Endothelial cell of umbilical vein (primary cell): Measurements from ENCODE around the gene F3. TPM values are rescaled to one million over a fixed set of nuclear protein-coding genes. Genes with fewer than 3 reads are reported as not detected.

Source experiments
- BruUV-seq: library from RNA; stranded (reverse); fragments of 400-500 nt; replicated peaks from 2 replicates; lab custom pipeline; 2021; lab: Mats Ljungman, UMichigan
- CTCF ChIA-PET: fragments of 300-600, 350-600 bp; sonication (Branson Sonifier 250); formaldehyde crosslinking; loops from one replicate; lab custom pipeline; 2021; ENCODE audit warnings: antibody characterized with exemption, inconsistent platforms; lab: Charles Lee
- POLR2A ChIA-PET: fragments of 300-600, 350-600 bp; sonication (Branson Sonifier 250); formaldehyde crosslinking; loops from one replicate; lab custom pipeline; 2021; ENCODE audit warnings: antibody characterized with exemption, inconsistent platforms; lab: Charles Lee
- DNase-seq: peaks from one replicate; pipeline ENCODE4 v3.0.0-alpha.2; 2011; ENCODE audit warnings: low read depth, low spot score
- FAIRE-seq: peaks from 2 replicates; lab custom pipeline; 2011; peaks lifted over from hg19 to GRCh38; lab: Jason Lieb, UNC
- H2AFZ ChIP-seq: 2 replicates; pipeline ENCODE4 v1.6.0; 2012; ENCODE audit warnings: low read depth, low read length, control low read depth, inconsistent platforms
- H3K27ac ChIP-seq: 2 replicates; pipeline ENCODE4 v1.5.1; 2011; ENCODE audit warnings: low read depth, mild to moderate bottlenecking, control low read depth, low read length, moderate library complexity; ENCODE audit not compliant: insufficient read depth
- H3K27me3 ChIP-seq, 2 experiments: 2 replicates each; pipeline versions ENCODE4 v1.6.0 to v1.6.1; 2011; ENCODE audit warnings: low read length in 2 of 2, mixed read lengths in 1 of 2; ENCODE audit not compliant: control insufficient read depth in 2 of 2, insufficient read depth in 2 of 2
- H3K36me3 ChIP-seq, 2 experiments: 2 replicates in 1 of 2; 3 replicates in 1 of 2; pipeline ENCODE4 v1.5.1; 2011; ENCODE audit warnings: low read length in 2 of 2, mild to moderate bottlenecking in 1 of 2, moderate library complexity in 1 of 2; ENCODE audit not compliant: control insufficient read depth in 2 of 2, insufficient read depth in 2 of 2; ENCODE audit errors: extremely low read depth in 1 of 2
- H3K4me1 ChIP-seq: 3 replicates; pipeline ENCODE4 v1.5.1; 2011; ENCODE audit warnings: mild to moderate bottlenecking, low read length; ENCODE audit not compliant: control insufficient read depth, insufficient read depth; ENCODE audit errors: extremely low read depth
- H3K4me2 ChIP-seq: 2 replicates; pipeline ENCODE4 v1.6.1; 2011; ENCODE audit warnings: low read length, control low read depth, mixed read lengths; ENCODE audit not compliant: insufficient read depth
- H3K4me3 ChIP-seq, 3 experiments: fragments of 200-600 bp in 1 of 3; sonication (generic), shearing (Covaris generic) in 1 of 3; replicated peaks in 1 of 3; 2 replicates each; pipeline ENCODE4 v1.5.1; 2011 to 2016; ENCODE audit warnings: control low read depth in 3 of 3, low read length in 3 of 3, mild to moderate bottlenecking in 2 of 3, inconsistent platforms in 1 of 3, low read depth in 1 of 3, moderate library complexity in 1 of 3; ENCODE audit not compliant: insufficient read depth in 1 of 3
- H3K79me2 ChIP-seq: 2 replicates; pipeline ENCODE4 v1.6.0; 2012; ENCODE audit warnings: low read length, inconsistent platforms; ENCODE audit not compliant: control insufficient read depth, insufficient read depth
- H3K9ac ChIP-seq: replicated peaks from 2 replicates; pipeline ENCODE3; 2011; ENCODE audit warnings: low read length, control low read depth; ENCODE audit not compliant: insufficient read depth; ENCODE audit errors: extremely low read depth
- H3K9me1 ChIP-seq: replicated peaks from 3 replicates; pipeline ENCODE4 v1.6.0; 2011; ENCODE audit warnings: mild to moderate bottlenecking, low read length; ENCODE audit not compliant: control insufficient read depth, insufficient read depth; ENCODE audit errors: extremely low read depth
- H3K9me3 ChIP-seq: replicated peaks from 2 replicates; pipeline ENCODE4 v1.5.1; 2012; ENCODE audit warnings: low read length, inconsistent platforms; ENCODE audit not compliant: control insufficient read depth, insufficient read depth
- H4K20me1 ChIP-seq: replicated peaks from 2 replicates; pipeline ENCODE3; 2011; ENCODE audit warnings: mild to moderate bottlenecking, low read length; ENCODE audit not compliant: control insufficient read depth, insufficient read depth; ENCODE audit errors: extremely low read depth
- CTCF ChIP-seq, 2 donors: IDR thresholded peaks; 1 replicate in 1 of 2; 2 replicates in 1 of 2; pipeline ENCODE4 v1.5.1; 2011; ENCODE audit warnings: low read length in 2 of 2, mild to moderate bottlenecking in 2 of 2, moderate library complexity in 2 of 2, control low read depth in 1 of 2, inconsistent platforms in 1 of 2, low read depth in 1 of 2; ENCODE audit not compliant: insufficient read depth in 1 of 2; ENCODE audit errors: extremely low read depth in 1 of 2
- EZH2 ChIP-seq: IDR thresholded peaks from 2 replicates; pipeline ENCODE4 v1.6.1; 2012; ENCODE audit warnings: borderline replicate concordance, low read depth, mild to moderate bottlenecking, moderate library complexity, low read length, inconsistent platforms; ENCODE audit not compliant: severe bottlenecking
- FOS ChIP-seq: IDR thresholded peaks from 2 replicates; pipeline ENCODE4 v1.6.1; 2011; ENCODE audit warnings: mild to moderate bottlenecking, low read length, moderate library complexity, borderline replicate concordance; ENCODE audit not compliant: insufficient read depth
- GATA2 ChIP-seq: IDR thresholded peaks from 2 replicates; pipeline ENCODE4 v1.7.0; 2011; ENCODE audit warnings: low read depth, mild to moderate bottlenecking, moderate library complexity, mixed read lengths, low read length; ENCODE audit not compliant: insufficient read length, insufficient read depth
- JUN ChIP-seq: IDR thresholded peaks from 2 replicates; pipeline ENCODE4 v1.6.1; 2011; ENCODE audit warnings: borderline replicate concordance, low read depth; ENCODE audit not compliant: insufficient read length, insufficient read depth
- MAX ChIP-seq: IDR thresholded peaks from 2 replicates; pipeline ENCODE4 v1.6.1; 2011; ENCODE audit not compliant: insufficient read depth, insufficient read length
- MYC ChIP-seq: IDR thresholded peaks from one replicate; pipeline ENCODE4 v1.6.1; 2011; ENCODE audit warnings: mild to moderate bottlenecking, low read depth, low read length
- POLR2A ChIP-seq: IDR thresholded peaks from 2 replicates; pipeline ENCODE4 v1.6.1; 2012; ENCODE audit warnings: low read depth, mild to moderate bottlenecking, control low read depth, low read length
- POLR2AphosphoS5 ChIP-seq: IDR thresholded peaks from 2 replicates; pipeline ENCODE4 v1.6.1; 2012; ENCODE audit warnings: low read depth, mild to moderate bottlenecking, control low read depth, low read length, moderate library complexity; ENCODE audit not compliant: insufficient read depth
- dilution Hi-C: fragments of 300-500 bp; cut with MboI; formaldehyde crosslinking; loops from one replicate; pipeline ENCODE4 v1.15.0; 2019; ENCODE audit warnings: low sequenced_read_pairs; ENCODE audit not compliant: extremely low pct_ligation_motif_present
- intact Hi-C: fragments of 100-400 bp; cut with micrococcal nuclease; formaldehyde crosslinking; loops from one replicate; pipeline ENCODE4 v1.10.0; 2022
- polyA plus RNA-seq, 4 experiments: library from polyadenylated mRNA; depleted of rRNA in 3 of 4; stranded (reverse) in 3 of 4; unstranded in 1 of 4; fragments of >200 nt; gene quantifications; 2 replicates each; pipeline versions ENCODE4 v1.2.1 to v1.2.3, GENCODE V29; 2011 to 2012; ENCODE audit warnings: missing spikeins in 1 of 4
- total RNA-seq: library from RNA; stranded (reverse); gene quantifications from 2 replicates; pipeline ENCODE4 v1.2.3, GENCODE V29; 2021

The F3 gene
- total and polyA plus RNA-seq, 2 donors (not counting 3 experiments of a cell fraction or from before 2014, with no cell fraction given), result 1.2 to 2.3 TPM

DNA sequence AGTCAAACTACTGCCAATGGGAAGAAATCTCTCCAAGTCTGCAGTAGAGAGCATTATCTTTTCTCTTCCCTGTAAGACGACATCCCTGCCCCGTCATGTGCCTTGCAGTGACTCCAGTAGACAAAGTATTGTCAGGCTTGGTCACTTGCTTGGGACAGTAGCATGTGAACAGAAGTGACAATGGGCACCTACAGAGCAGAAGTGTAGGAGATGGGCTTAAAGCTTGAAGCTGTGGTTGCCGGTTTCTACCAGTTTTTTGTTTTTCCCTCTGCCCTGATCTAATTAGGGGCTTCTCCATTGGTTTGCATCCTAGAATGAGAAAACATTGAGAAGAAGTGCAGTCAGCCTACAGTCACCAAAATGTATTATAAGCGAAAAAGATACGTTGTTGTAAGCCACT lies 12.7 kb downstream of the F3 start:
- intact Hi-C loops, result no loop called here
- no peaks in the 10 kb centered on the region for H3K79me2 ChIP-seq
- no peak overlapping the region for H3K9ac ChIP-seq
- POLR2A ChIA-PET, result no interaction called here
- no peaks in the 10 kb centered on the region for H3K36me3 ChIP-seq
- DNase-seq, result no peak
- no peak for TF ChIP-seq MAX
- TF ChIP-seq EZH2, result no peak
- TF ChIP-seq POLR2A, result no peak
- TF ChIP-seq FOS, result no peak
- TF ChIP-seq JUN, result no peak
- no peak for TF ChIP-seq POLR2AphosphoS5
- TF ChIP-seq GATA2, result no peak
- TF ChIP-seq MYC, result no peak
- no peak for TF ChIP-seq CTCF (IDR thresholded peaks at IDR 0.05; ENCODE audit: extremely low read depth in 1 of 2, insufficient read depth in 1 of 2, low read depth in 1 of 2, low read length in 2 of 2)
- H3K4me1 ChIP-seq, result no peaks in the 10 kb centered on the region
- H3K4me3 ChIP-seq, result no peak overlapping the region
- no TSS peak for BruUV-seq
- FAIRE-seq, result no peak
- H3K27ac ChIP-seq, result no peak overlapping the region
- no peaks in the 10 kb centered on the region for H3K9me1 ChIP-seq
- H3K27me3 ChIP-seq, result no peaks in the 10 kb centered on the region
- no peaks in the 10 kb centered on the region for H4K20me1 ChIP-seq
- CTCF ChIA-PET, result interaction anchor here (0.7 to 1.8 kb wide), 8 partner anchors 12 to 278 kb away, joined by 3 to 6 read pairs (median 3); partner anchors contain the start of gene F3
- no peak overlapping the region for H3K4me2 ChIP-seq
- no peak overlapping the region for H2AFZ ChIP-seq
- dilution Hi-C loops, result loop anchor here (25.0 kb wide), 1 partner anchor 283 kb away; the partner anchor contains the start of gene SLC44A3
- H3K9me3 ChIP-seq, result no peaks in the 10 kb centered on the region
